Spleen (tissue), 7 donors: ENCODE measurements around the gene DLG2.

Experiments
- CTCF ChIP-seq, 11 experiments: fragments of 200-600 bp in 7 of 11; fragments of 450-650 bp in 4 of 11; sonication (generic) in 4 of 11; IDR thresholded peaks in 8 of 11; conservative IDR thresholded peaks in 3 of 11; 1 replicate in 7 of 11; 2 replicates in 4 of 11; pipeline versions ENCODE4 v1.4.0 to v1.8.0; 2016 to 2021; ENCODE audit warnings: antibody characterized with exemption in 11 of 11, inconsistent platforms in 4 of 11, mild to moderate bottlenecking in 1 of 11
- POLR2A ChIP-seq, 3 donors: fragments of 450-650 bp; IDR thresholded peaks; one replicate each; pipeline ENCODE4 v1.5.1; 2017; ENCODE audit warnings: antibody characterized with exemption in 3 of 3, mild to moderate bottlenecking in 1 of 3
- POLR2AphosphoS5 ChIP-seq, 3 donors: sonication (generic); formaldehyde crosslinking; IDR thresholded peaks; one replicate each; pipeline ENCODE4 v1.5.1; 2017; ENCODE audit warnings: antibody characterized with exemption in 3 of 3
- donor health status: DM: no; HTN: no; CAD: no; lungs with moderate emphysema.
- donor health status: DM: no; HTN: no; CAD: no.
- donor health status: DM: no; HTN: no; CAD: no.

- no peak for TF ChIP-seq CTCF (IDR thresholded peaks at IDR 0.05 in 8 of 11, conservative IDR thresholded peaks at IDR 0.05 in 3 of 11)
- no peak for TF ChIP-seq POLR2A (IDR thresholded peaks at IDR 0.05)
- no peak for TF ChIP-seq POLR2AphosphoS5 (IDR thresholded peaks at IDR 0.05)
Measured at GRCh38 chr11:85279267-85279666, 347.9 kb downstream of the DLG2 start.
